GM21390 (cell line): ENCODE results near the gene PPP2R3B.
"Not testable (repeated sequence)": the region's sequence is repeated elsewhere in the genome, so short reads cannot be mapped to it uniquely, and the experiment has no call there.

Experiments used
- ATAC-seq: cut with Tn5 transposase; IDR thresholded peaks from one replicate; pipeline ENCODE4 v1.9.1; 2021; ENCODE audit not compliant: unreplicated experiment

PPP2R3B gene

GRCh38 chrX:353566-354535 lies 32.9 kb downstream of the PPP2R3B start:
- ATAC-seq: no peak

GRCh38 chrX:352582-353314 lies 34.0 kb downstream of the PPP2R3B start:
- no peak for ATAC-seq

- no peak for ATAC-seq
These were observed 34.5 kb downstream of the PPP2R3B start for GRCh38 chrX:352181-352580.

GRCh38 chrX:351736-352135 lies 35.0 kb downstream of the PPP2R3B start:
- no peak for ATAC-seq

- ATAC-seq: not testable (repeated sequence)
These were observed 35.4 kb downstream of the PPP2R3B start for GRCh38 chrX:351324-351641.

GRCh38 chrX:350534-351323 lies 36.0 kb downstream of the PPP2R3B start:
- no peak for ATAC-seq

GRCh38 chrX:350148-350533 lies 36.6 kb downstream of the PPP2R3B start:
- ATAC-seq: no peak

- ATAC-seq: no peak
These were observed 37.0 kb downstream of the PPP2R3B start for GRCh38 chrX:349702-350101.

GRCh38 chrX:349196-349595 lies 37.5 kb downstream of the PPP2R3B start:
- ATAC-seq: no peak

- no peak for ATAC-seq
These were observed 38.1 kb downstream of the PPP2R3B start for GRCh38 chrX:348461-349117.

GRCh38 chrX:347351-348117 lies 39.2 kb downstream of the PPP2R3B start:
- ATAC-seq: no peak

GRCh38 chrX:346034-346813 lies 40.5 kb downstream of the PPP2R3B start:
- no peak for ATAC-seq

GRCh38 chrX:345020-345925 lies 41.4 kb downstream of the PPP2R3B start:
- no peak for ATAC-seq

- no peak for ATAC-seq
These were observed 42.3 kb downstream of the PPP2R3B start for GRCh38 chrX:344371-344901.

GRCh38 chrX:341541-342101 lies 45.1 kb downstream of the PPP2R3B start:
- ATAC-seq: no peak

- ATAC-seq: no peak
These were observed 45.9 kb downstream of the PPP2R3B start for GRCh38 chrX:340641-341423.

GRCh38 chrX:340121-340520 lies 46.6 kb downstream of the PPP2R3B start:
- no peak for ATAC-seq
